Stomach (tissue), 4 donors: ENCODE results near the gene MAT2A.

ENCODE experiments used
- EP300 ChIP-seq: sonication (generic); formaldehyde crosslinking; IDR thresholded peaks from one replicate; pipeline ENCODE4 v1.6.1; 2017; ENCODE audit warnings: antibody characterized with exemption
- POLR2A ChIP-seq, 4 donors: fragments of 450-650 bp; IDR thresholded peaks; one replicate each; pipeline ENCODE4 v1.6.1; 2016; ENCODE audit warnings: antibody characterized with exemption in 4 of 4, control low read depth in 2 of 4, mild to moderate bottlenecking in 1 of 4, moderate library complexity in 1 of 4
- TF ChIP-seq, protein P1 (sequence below), 7 experiments: fragments of 450-650 bp in 4 of 7; fragments of 200-600 bp in 3 of 7; sonication (generic) in 3 of 7; IDR thresholded peaks; one replicate each; pipeline ENCODE4 v1.5.1; 2016 to 2019; ENCODE audit warnings: antibody characterized with exemption in 7 of 7, control low read depth in 2 of 7, mild to moderate bottlenecking in 1 of 7

DNA sequence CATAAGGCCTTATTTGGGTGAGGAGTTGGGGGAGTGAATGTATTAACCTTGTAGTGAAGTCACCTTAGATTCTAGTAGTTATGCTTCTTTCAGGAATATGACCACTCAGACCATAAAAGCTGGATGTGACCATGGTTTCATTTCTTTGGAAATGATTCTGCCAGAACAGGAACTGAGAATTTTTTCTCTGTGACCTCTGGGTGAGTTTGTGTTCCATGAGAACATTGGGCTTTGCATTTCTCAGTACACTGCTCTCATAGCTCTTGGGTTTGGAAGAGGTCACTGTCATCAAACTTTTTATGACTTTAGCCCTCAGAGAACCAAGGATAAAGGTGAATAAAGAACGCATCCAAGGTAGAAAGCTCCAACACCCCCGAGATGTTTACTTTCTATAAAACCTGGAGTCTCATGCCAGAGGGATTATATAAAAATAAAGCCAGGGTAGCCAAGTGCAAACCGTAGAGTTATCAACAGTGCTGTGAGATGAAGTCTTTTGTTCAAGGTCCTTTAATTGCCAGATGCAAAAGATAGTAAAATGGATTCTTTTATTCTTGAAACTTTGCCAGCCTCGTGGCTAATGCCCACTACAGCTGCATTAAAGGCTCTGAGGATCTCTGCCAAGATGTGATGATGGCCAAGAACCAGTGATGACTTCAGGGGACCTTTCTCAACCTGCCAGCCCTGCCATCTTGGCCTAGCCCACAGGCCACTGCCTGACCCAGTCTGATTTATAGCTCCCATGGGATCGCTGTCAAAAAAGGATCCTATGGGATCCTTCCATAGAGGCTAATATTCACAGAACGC lies 27.8 kb upstream of the MAT2A start:
- TF ChIP-seq, protein P1, sequence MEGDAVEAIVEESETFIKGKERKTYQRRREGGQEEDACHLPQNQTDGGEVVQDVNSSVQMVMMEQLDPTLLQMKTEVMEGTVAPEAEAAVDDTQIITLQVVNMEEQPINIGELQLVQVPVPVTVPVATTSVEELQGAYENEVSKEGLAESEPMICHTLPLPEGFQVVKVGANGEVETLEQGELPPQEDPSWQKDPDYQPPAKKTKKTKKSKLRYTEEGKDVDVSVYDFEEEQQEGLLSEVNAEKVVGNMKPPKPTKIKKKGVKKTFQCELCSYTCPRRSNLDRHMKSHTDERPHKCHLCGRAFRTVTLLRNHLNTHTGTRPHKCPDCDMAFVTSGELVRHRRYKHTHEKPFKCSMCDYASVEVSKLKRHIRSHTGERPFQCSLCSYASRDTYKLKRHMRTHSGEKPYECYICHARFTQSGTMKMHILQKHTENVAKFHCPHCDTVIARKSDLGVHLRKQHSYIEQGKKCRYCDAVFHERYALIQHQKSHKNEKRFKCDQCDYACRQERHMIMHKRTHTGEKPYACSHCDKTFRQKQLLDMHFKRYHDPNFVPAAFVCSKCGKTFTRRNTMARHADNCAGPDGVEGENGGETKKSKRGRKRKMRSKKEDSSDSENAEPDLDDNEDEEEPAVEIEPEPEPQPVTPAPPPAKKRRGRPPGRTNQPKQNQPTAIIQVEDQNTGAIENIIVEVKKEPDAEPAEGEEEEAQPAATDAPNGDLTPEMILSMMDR (IDR thresholded peaks at IDR 0.05): no peak
- TF ChIP-seq EP300: no peak
- no peak for TF ChIP-seq POLR2A (IDR thresholded peaks at IDR 0.05)
